HG02840 (cell line): ENCODE data around the gene COL18A1.

Experiments used
- ATAC-seq: cut with Tn5 transposase; IDR thresholded peaks from one replicate; pipeline ENCODE4 v1.9.1; 2021; ENCODE audit warnings: mild to moderate bottlenecking, moderate library complexity, moderate number of reproducible peaks; ENCODE audit not compliant: unreplicated experiment, low FRiP score

COL18A1 gene

GRCh38 chr21:45410865-45411809 is 6.2 kb downstream of the COL18A1 start:
- no peak for ATAC-seq

DNA sequence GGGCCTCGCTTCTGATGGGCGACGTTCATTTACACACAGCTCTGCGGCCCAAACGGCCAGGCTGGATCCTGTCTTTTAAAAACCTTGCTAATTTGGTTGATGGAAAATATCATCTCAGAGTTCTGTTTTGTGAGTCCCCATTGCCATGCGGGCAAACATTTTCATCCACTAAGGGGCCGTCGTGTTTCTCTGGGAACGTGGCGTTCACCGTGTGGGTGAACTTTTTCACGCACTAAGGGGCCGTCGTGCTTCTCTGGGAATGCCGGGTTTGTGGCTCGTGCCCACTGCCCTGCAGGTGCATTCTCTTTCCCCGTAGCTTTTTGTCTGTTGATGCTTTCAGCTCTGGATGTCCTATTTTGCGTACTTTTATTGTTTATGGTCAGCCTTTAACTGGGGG is 6.8 kb downstream of the COL18A1 start:
- ATAC-seq: no peak

- ATAC-seq: no peak
Measured at GRCh38 chr21:45412491-45412890, 7.5 kb downstream of the COL18A1 start.

DNA sequence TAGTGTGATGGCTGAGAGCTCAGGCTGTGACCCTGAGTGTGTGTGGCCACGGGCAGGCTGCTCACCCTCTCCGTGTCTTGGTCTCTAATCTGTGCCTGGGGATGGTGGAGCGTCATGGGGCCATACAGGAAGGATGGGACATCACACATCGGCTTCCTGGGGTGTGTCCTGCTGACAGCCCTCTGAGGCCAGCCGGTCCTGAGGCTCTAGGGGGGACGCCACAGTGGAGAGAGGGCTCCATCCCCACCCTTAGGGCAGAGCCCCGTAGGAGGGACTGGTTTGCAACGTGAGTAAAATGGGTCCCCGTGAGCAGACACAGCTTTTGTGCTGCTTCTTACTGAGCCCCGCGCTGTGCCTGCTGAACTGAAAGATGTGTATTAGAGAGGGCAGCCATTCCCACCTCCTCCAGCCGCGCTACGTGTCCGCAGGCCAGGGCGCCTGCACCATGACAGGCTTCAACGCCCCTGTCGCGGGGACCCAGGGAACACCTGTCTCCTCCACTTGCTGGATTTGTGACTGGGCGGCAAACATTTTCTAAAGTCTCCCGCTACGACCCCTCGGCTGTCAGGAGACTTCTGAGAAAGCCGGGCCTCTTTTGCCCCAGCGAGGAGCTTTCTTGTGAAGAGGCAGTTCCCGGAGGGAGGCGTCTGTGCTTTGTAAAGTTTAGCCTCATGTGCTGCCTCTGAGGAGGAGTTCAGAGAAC is 8.1 kb downstream of the COL18A1 start:
- no peak for ATAC-seq

GRCh38 chr21:45413922-45414321 is 9.0 kb downstream of the COL18A1 start:
- no peak for ATAC-seq

DNA sequence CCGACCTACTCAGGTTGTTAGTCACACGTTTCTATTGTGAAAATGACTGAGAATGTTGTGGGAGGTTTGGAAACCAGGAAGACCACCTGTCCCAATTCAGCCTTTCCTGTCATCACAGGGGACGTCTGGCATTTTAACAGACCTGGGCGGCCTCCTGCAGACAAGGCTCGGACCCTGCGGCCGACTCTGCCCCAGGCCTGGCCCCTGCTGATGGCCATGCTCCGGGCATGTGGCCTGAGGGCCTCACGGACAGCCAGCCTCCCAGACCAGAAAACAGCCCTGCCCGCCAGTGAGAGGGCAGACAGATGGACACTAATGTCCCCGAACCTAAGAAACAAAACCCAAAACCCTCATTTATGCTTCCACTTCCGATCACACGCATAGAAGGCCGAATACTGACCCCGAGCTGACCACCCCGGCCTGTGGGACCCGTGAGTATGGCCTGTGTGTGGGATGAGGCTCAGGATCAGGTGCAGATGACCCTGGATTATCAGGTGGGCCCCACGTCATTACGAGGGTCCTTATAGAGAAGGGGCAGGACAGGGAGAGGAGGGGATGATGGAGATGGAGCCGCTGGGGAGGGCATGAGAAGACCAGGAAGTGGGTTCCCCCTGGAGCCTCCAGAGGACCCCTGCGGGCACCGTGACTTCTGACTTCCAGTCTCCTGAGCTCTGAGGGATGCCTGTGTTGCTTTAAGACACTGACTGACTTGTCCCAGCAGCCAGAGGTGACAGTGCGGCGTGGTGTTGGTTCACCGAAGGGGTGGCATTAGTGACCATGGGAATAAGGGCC is 9.6 kb downstream of the COL18A1 start:
- ATAC-seq: no peak

DNA sequence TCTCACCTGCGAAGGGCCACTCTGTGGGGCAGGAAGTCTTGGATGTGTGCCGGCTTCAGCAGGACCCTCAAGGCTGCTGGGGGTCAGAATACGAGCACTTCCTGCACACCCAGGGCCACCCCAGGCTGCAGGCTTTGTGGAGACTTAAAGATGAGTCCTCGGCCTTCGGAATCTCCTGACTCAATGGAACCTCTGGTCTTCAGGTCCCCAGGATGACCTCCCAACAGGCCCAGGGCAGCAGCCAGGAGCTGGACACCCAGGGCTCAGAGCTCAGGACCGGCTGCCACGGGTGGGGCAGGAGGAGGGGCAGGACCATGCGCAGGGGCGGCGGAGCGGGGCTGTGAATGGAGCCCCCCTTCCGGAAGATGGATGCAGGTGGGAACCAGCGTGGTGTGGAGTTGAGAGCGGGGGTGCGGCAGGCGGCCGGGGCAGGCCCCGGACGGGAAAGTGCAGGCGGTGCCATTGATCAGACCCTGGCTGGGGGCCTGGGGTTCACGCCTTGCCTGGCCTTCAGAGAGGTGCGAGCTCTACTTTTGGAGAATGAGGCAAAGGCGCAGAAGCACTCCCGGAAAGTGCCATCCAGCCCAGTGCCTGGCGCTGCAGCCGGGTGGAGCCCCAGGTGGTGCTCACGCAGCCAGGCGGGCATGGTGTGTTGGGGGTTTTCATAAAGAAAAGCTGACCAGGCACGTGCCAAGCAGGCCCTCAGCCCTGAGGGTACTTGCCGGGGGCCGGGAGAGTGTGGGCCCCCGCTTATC is 10.4 kb downstream of the COL18A1 start:
- ATAC-seq: no peak

GRCh38 chr21:45415943-45416611 is 11.1 kb downstream of the COL18A1 start:
- ATAC-seq: no peak

GRCh38 chr21:45416620-45417019 is 11.7 kb downstream of the COL18A1 start:
- ATAC-seq: no peak

DNA sequence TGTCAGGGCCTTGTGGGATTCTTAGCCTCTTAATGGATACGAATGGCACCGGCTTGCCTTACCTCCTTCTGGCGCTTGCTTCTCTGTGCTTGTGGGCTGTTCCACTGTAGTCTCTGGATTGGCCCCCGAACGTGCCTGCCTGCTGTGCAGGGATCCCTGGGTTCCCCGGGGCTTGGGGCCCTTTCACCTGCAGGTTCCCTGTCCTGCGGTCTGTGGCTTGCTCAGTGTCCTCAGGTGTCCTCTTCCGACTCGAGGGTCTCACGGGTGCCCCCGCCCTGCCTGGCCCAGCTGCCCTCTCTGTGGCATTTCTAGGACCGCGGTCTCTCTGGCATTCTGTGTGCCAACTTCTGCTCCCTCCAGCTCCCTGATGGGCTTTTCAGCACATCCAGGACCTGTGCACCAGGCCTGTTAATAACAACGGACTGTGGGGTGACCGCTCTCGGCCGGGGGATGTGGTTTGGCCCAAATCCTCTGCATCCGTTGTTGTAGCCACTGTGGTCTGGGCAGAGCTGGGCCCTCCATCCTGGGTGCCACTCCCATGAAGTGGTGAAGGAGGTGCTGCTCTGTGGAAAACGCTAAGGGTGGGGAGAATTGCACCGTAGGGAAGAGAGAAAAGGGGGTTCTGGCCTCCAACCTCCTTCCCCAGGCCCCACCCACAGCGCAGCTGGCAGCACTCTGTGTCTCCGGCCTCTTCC is 12.4 kb downstream of the COL18A1 start:
- no peak for ATAC-seq

DNA sequence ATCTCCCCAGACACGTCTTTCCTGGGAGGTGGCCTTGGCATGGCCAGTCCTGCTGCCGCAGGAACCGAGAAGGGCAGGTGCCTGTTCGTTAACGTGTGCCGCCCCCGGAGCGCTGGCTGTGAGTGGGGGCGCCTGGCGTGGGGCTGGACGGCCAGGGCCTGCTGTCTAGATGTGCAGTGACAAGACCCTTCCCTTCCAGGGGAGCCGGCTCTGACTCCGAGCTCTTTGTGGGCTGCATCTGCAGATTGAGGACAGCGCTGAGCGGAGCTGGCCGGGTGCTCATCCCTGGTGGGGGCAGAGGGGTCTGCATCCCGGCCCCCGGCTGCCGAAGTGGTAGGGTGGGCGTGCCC is 13.0 kb downstream of the COL18A1 start:
- no peak for ATAC-seq

GRCh38 chr21:45418301-45419071 is 13.5 kb downstream of the COL18A1 start:
- ATAC-seq: no peak

DNA sequence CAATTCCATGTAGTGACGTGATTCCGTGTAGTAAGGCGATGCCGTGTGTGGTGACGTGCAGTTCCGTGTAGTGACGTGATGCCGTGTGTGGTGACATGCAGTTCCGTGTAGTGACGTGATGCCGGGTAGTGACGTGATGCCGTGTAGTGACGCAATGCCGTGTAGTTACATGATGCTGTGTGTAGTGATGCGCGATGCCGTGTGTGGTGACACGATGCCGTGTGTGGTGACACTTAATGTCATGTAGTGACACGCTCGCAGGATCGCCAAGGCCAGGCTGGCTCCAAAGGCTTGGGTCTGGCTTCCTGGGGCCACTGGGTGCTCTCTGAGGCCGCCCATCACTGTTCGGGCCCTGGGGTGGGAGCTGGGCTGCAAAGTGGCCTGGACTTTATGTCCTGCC is 14.2 kb downstream of the COL18A1 start:
- ATAC-seq: no peak

- no peak for ATAC-seq
Measured at GRCh38 chr21:45420061-45421041, 15.4 kb downstream of the COL18A1 start.

DNA sequence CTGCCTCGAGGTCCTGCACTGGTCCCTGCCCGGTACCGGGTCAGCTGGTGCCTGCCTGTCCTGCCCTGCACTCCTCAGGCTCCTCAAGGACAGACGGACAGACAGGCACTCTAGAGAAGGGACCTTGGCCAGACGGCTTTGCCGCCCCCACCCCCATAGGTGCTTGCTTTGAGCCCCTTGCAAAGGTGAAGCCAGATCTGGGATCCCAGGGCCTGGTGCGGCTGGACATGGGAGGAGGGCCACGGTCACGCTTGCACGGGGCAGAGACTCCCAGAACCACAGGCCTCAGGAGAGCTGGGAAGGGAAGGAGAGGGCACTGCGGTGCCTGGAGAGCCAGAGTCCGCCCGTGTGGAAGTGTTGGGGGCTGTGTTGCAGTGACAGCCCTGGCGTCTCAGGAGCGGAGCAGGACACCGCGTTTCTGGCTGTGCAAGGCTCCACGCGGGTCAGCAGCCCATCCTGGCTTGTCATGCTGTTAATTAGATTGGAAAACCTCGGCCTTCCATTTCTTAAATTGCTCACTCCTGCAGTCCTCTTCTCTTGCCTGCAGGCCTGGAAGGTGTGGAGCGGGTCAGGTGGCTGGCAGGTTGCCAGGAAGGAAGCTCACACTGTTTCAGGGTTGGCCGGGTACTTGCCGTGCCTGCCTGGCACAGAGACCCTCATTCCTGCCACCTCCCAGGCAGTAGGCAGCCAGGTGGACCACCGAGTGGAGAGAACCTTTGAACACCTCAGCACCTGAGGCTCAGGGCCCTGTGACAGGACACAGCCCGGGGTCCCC is 16.3 kb downstream of the COL18A1 start:
- no peak for ATAC-seq
